CD14-positive monocyte (primary cell): ENCODE data around the gene UTP14C. TPM values are rescaled to one million over a fixed set of nuclear protein-coding genes. Genes with fewer than 3 reads are reported as not detected.

ENCODE experiments used
- DNase-seq, 3 donors: peaks; one replicate each; pipeline ENCODE4 v3.0.0-alpha.2; 2011 to 2022
- H2AFZ ChIP-seq: 2 replicates; pipeline ENCODE4 v1.6.0; 2012; ENCODE audit warnings: mild to moderate bottlenecking, low read depth, low read length, inconsistent platforms; ENCODE audit not compliant: insufficient read depth, poor library complexity, severe bottlenecking
- H3K27ac ChIP-seq, 2 donors: 1 replicate in 1 of 2; 2 replicates in 1 of 2; pipeline ENCODE4 v1.5.1; 2012 to 2013; ENCODE audit warnings: low read length in 2 of 2, control low read depth in 1 of 2, inconsistent platforms in 1 of 2, low read depth in 1 of 2, mild to moderate bottlenecking in 1 of 2
- H3K27me3 ChIP-seq, 2 donors: one replicate each; pipeline versions ENCODE4 v1.6.0 to v1.6.1; 2011 to 2013; ENCODE audit warnings: low read length in 2 of 2; ENCODE audit not compliant: control insufficient read depth in 2 of 2, insufficient read depth in 2 of 2
- H3K36me3 ChIP-seq, 2 donors: replicated peaks in 1 of 2; 1 replicate in 1 of 2; 2 replicates in 1 of 2; pipeline versions ENCODE4 v1.5.1 to v1.6.1; 2012 to 2013; ENCODE audit warnings: low read length in 2 of 2, control low read depth in 1 of 2, inconsistent platforms in 1 of 2, mild to moderate bottlenecking in 1 of 2; ENCODE audit not compliant: insufficient read depth in 2 of 2, control insufficient read depth in 1 of 2
- H3K4me1 ChIP-seq, 2 donors: 1 replicate in 1 of 2; 2 replicates in 1 of 2; pipeline versions ENCODE4 v1.5.1 to v1.6.1; 2012 to 2013; ENCODE audit warnings: low read length in 2 of 2, control low read depth in 1 of 2, inconsistent platforms in 1 of 2, mild to moderate bottlenecking in 1 of 2, moderate library complexity in 1 of 2; ENCODE audit not compliant: insufficient read depth in 2 of 2, control insufficient read depth in 1 of 2
- H3K4me2 ChIP-seq: replicated peaks from 2 replicates; pipeline ENCODE3; 2012; ENCODE audit warnings: low read length, moderate library complexity, mild to moderate bottlenecking; ENCODE audit not compliant: poor library complexity, severe bottlenecking; ENCODE audit errors: extremely low read depth
- H3K4me3 ChIP-seq, 3 experiments: fragments of 200-600 bp in 1 of 3; sonication (generic) in 1 of 3; replicated peaks in 1 of 3; 1 replicate in 2 of 3; 2 replicates in 1 of 3; pipeline ENCODE4 v1.5.1; 2011 to 2013; ENCODE audit warnings: low read length in 3 of 3, mild to moderate bottlenecking in 3 of 3, control low read depth in 2 of 3, low read depth in 2 of 3, inconsistent platforms in 1 of 3, moderate library complexity in 1 of 3
- H3K79me2 ChIP-seq: 2 replicates; pipeline ENCODE4 v1.6.0; 2012; ENCODE audit warnings: mild to moderate bottlenecking, control low read depth, inconsistent platforms, low read length, moderate library complexity; ENCODE audit not compliant: insufficient read depth
- H3K9ac ChIP-seq: 2 replicates; pipeline ENCODE4 v1.6.0; 2017; ENCODE audit warnings: low read length, mild to moderate bottlenecking; ENCODE audit not compliant: insufficient read depth, poor library complexity, severe bottlenecking
- H3K9me3 ChIP-seq, 2 donors: replicated peaks in 1 of 2; 1 replicate in 1 of 2; 2 replicates in 1 of 2; pipeline versions ENCODE4 v1.5.1 to v1.6.1; 2012 to 2013; ENCODE audit warnings: low read length in 2 of 2, control low read depth in 1 of 2; ENCODE audit not compliant: control insufficient read depth in 1 of 2, insufficient read depth in 1 of 2
- H4K20me1 ChIP-seq: 2 replicates; pipeline ENCODE4 v1.6.0; 2012; ENCODE audit warnings: mild to moderate bottlenecking, low read length, control low read depth, moderate library complexity; ENCODE audit not compliant: insufficient read depth
- H3K27ac Mint-ChIP-seq, 7 donors: one replicate each; pipeline ENCODE4 v1.8.0; 2020; ENCODE audit warnings: mild to moderate bottlenecking in 7 of 7, mixed read lengths in 7 of 7, moderate library complexity in 6 of 7, inconsistent platforms in 2 of 7
- H3K27me3 Mint-ChIP-seq, 3 donors: one replicate each; pipeline ENCODE4 v1.8.0; 2021 to 2022; ENCODE audit warnings: low read depth in 3 of 3, mild to moderate bottlenecking in 3 of 3, mixed read lengths in 3 of 3, moderate library complexity in 3 of 3, inconsistent platforms in 1 of 3
- H3K36me3 Mint-ChIP-seq, 2 donors: one replicate each; pipeline ENCODE4 v1.8.0; 2020; ENCODE audit warnings: mixed read lengths in 2 of 2, inconsistent platforms in 1 of 2, mild to moderate bottlenecking in 1 of 2
- H3K4me1 Mint-ChIP-seq: one replicate; pipeline ENCODE4 v1.8.0; 2020; ENCODE audit warnings: mild to moderate bottlenecking, mixed read lengths
- H3K4me3 Mint-ChIP-seq, 2 donors: one replicate each; pipeline ENCODE4 v1.8.0; 2020; ENCODE audit warnings: mild to moderate bottlenecking in 2 of 2, mixed read lengths in 2 of 2, moderate library complexity in 1 of 2
- H3K9me3 Mint-ChIP-seq, 7 donors: one replicate each; pipeline ENCODE4 v1.8.0; 2020 to 2022; ENCODE audit warnings: mixed read lengths in 7 of 7, mild to moderate bottlenecking in 6 of 7, moderate library complexity in 6 of 7, inconsistent platforms in 2 of 7
- CTCF ChIP-seq: fragments of 200-600 bp; IDR thresholded peaks from one replicate; pipeline ENCODE4 v1.8.0; 2022; ENCODE audit warnings: antibody characterized with exemption, mild to moderate bottlenecking
- WGBS: methylation state at CpG from one replicate; pipeline ENCODE4 v1.1.5; 2013; ENCODE audit warnings: missing lambda C conversion rate; ENCODE audit not compliant: insufficient coverage; 5-methylcytosine and 5-hydroxymethylcytosine counted together
- intact Hi-C, 2 donors: fragments of 100-400 bp; cut with micrococcal nuclease; formaldehyde crosslinking; loops; one replicate each; pipeline versions ENCODE4 v1.15.0 to v1.15.1; 2023
- polyA plus RNA-seq, 3 donors: library from polyadenylated mRNA; depleted of rRNA in 1 of 3; unstranded in 2 of 3; stranded (reverse) in 1 of 3; fragments of 300-500 nt in 2 of 3; fragments of >200 nt in 1 of 3; fragmentation: Illumina TruSeq in 2 of 3; gene quantifications; 1 replicate in 2 of 3; 2 replicates in 1 of 3; pipeline ENCODE4 v1.2.3, GENCODE V29; 2012 to 2021

Gene UTP14C
- polyA plus RNA-seq, 3 donors: 1.2 to 1.5 (median 1.2) TPM

DNA sequence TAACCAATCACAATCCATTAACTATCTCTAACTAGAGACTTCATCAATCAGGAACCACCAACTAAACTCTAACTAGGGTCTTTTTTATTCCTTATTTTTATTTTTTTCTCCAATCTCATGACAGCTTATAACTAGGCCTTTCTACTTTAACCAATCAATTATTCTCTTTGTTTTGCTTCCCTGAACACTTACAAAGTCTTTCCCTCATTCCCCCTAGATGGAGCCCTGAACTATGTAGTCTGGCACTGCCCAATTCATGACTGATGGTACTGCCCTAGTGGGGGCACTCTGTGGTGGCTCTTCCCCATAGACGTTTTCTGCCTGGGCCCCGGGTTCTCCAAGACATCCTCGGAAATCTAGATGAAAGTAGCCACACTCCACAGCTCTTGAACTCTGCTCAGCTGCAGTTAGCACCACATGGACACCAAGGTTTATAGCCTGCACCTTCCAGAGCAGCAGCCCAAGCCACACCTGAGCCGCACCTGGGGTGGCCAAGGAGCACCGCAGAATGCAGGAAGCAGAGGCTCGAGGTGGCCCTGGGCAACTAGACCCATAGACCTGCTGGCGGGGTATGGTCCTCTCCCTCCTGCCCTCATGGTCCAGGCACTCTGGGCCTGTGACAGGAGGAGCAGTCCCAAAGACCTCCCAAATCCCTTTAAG lies 19.9 kb upstream of the UTP14C start:
- Mint-ChIP-seq H3K27me3 (peaks cover 13 to 21% (median 16%) of the 10 kb centered on the region in 3 donors), H3K36me3 (no peaks in the 10 kb centered on the region), H3K9me3 (peaks cover 0 to 1% (median 0%) of the 10 kb centered on the region in 7 donors), H3K4me1 (peaks cover 2% of the 10 kb centered on the region), H3K27ac (no peak overlapping the region), H3K4me3 (no peak overlapping the region)
- Histone ChIP-seq H3K4me1 (no peaks in the 10 kb centered on the region), H2AFZ (no peak overlapping the region), H3K9ac (no peak overlapping the region), H3K79me2 (no peaks in the 10 kb centered on the region), H3K27ac (no peak overlapping the region), H3K36me3 (no peaks in the 10 kb centered on the region), H3K27me3 (peaks cover 7 to 13% of the 10 kb centered on the region in 2 donors), H3K4me3 (no peak overlapping the region), H4K20me1 (no peaks in the 10 kb centered on the region), H3K9me3 (no peaks in the 10 kb centered on the region), H3K4me2 (no peak overlapping the region)
- intact Hi-C loops: loop anchor here in 1 of 2 donors (10.0 kb wide), 1 partner anchor 120 kb away; the partner anchor contains the start of gene NEK5
- 84% methylated on average over 7 of the region's 7 CpGs for WGBS
- no peak for TF ChIP-seq CTCF
- DNase-seq: no peak

GRCh38 chr13:52005841-52006522 lies 18.5 kb upstream of the UTP14C start:
- Histone ChIP-seq H3K9ac (no peak overlapping the region), H3K79me2 (no peaks in the 10 kb centered on the region), H3K9me3 (peaks cover 0 to 5% of the 10 kb centered on the region in 2 donors), H3K4me2 (no peak overlapping the region), H3K36me3 (no peaks in the 10 kb centered on the region), H3K4me3 (no peak overlapping the region), H4K20me1 (no peaks in the 10 kb centered on the region), H3K27me3 (peaks cover 20 to 27% of the 10 kb centered on the region in 2 donors), H3K4me1 (peaks cover 3 to 4% of the 10 kb centered on the region in 2 donors), H3K27ac (no peak overlapping the region), H2AFZ (no peak overlapping the region)
- no peak for DNase-seq
- no peak overlapping the region for H3K4me3 Mint-ChIP-seq
- 97% methylated on average over 7 of the region's 13 CpGs for WGBS
- no peak overlapping the region for H3K27ac Mint-ChIP-seq
- peaks cover 0 to 1% of the 10 kb centered on the region in 2 donors for H3K36me3 Mint-ChIP-seq
- TF ChIP-seq CTCF: no peak
- peaks cover 0 to 4% (median 0%) of the 10 kb centered on the region in 7 donors for H3K9me3 Mint-ChIP-seq
- H3K4me1 Mint-ChIP-seq: peaks cover 8% of the 10 kb centered on the region
- intact Hi-C loops: loop anchor here in 1 of 2 donors (10.0 kb wide), 1 partner anchor 119 kb away; the partner anchor contains the start of gene NEK5
- H3K27me3 Mint-ChIP-seq: peaks cover 25 to 31% (median 30%) of the 10 kb centered on the region in 3 donors
